Measurements from ENCODE around the gene NKX6-2.
A peak's percentile ranks its signal among the peaks of the same experiment; 100 is the strongest.
"Not testable (repeated sequence)": the region's sequence is repeated elsewhere in the genome, so short reads cannot be mapped to it uniquely, and the experiment has no call there.

NKX6-2 gene

DNA sequence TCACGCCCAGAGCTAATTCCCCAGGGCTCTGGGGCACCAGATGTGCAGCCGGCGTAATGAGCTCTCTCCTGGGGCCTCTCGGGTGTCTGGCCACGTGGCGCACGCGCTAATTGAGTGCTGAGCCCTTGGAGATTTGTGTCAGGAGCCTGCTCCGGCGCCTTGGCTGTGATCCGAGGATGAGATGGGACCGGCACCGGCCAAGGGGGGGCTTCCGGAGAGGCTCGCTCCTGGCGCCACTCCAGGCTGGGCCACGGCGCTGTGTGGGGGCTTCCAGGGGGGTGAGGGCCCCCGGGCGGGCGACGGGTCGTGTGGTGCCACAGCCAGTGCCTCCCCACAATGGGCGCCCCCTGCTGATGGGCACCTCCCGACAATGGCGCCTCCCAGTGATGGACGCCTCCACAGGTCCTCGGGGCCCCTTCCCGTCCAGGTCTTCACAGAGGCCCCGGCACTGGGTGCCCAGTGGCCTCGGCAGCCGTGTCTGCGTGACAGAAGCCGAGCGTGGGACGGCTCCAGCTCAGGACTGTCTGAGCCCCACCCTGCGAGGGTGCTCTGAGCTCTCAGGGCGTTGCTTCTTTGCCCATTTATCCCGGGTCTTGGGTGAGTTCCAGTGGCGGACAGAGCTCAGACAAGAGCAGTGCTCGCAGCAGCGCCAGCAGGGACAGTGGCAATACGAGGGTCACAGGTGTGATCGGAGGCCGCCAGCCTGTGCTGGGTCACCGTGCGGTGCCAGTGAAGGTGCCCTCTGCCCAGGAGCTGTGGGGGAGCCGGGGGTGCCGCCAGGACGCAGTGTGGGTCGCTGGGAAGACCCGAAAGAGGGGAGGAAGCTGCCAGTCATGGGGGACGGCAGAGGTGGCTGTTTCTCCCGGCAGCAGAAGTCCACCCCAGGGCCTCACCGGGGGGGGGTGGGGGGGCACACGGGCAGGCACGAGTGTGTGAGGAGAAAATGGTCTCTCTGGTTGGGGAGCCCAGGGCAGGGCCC lies 8.2 kb upstream of the NKX6-2 start:
- DNase-seq = peak; percentile 86

DNA sequence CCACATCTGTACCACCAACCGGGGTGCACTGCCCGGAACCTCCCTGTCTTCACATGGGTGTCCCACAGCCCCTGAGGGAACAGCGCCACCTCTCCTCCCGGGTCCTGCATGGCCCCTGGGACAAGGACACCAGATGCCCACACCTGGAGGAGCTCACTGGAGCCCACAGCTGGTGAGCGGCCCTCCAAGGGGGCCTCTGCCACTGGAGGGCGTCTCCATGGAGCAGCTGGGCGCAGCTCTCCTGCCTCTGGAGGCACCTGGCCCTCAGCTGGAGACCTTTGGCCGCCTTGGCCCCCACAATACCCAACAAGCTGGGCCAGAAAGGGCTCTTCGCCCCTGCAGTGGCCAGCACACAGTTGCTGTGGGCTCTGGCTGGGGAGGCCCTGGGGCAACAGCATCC lies 7.3 kb upstream of the NKX6-2 start:
- DNase-seq = no peak

DNA sequence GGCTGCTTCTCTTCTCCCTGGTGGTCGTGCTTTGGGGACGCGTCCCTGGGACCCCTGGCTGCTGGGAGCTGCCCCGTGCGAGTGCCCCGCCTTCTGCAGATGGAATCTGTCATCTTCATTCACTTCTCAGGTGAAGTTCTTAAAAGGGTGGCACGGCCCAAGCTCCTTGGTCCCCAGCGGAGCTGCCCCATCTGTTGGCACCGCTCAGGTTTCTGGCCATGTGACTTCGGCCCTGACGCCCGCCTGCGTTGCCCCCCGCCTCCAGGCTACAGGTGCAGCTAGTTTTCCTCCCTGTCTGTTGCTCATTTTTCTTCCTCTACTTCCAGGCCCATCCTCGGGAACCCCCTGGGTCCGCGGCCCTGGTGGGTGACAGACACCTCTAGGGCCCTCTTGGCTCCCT lies 6.8 kb upstream of the NKX6-2 start:
- DNase-seq = no peak

DNA sequence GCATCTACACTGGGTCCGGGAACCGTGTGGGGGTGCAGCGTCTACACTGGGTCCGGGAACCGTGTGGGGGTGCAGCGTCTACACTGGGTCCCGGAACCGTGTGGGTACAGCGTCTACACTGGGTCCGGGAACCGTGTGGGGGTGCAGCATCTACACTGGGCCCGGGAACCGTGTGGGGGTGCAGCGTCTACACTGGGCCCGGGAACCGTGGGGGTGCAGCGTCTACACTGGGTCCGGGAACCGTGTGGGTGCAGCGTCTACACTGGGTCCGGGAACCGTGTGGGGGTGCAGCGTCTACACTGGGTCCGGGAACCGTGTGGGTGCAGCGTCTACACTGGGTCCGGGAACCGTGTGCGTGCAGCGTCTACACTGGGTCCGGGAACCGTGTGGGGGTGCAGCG lies 6.2 kb upstream of the NKX6-2 start:
- not testable (repeated sequence) for DNase-seq

DNA sequence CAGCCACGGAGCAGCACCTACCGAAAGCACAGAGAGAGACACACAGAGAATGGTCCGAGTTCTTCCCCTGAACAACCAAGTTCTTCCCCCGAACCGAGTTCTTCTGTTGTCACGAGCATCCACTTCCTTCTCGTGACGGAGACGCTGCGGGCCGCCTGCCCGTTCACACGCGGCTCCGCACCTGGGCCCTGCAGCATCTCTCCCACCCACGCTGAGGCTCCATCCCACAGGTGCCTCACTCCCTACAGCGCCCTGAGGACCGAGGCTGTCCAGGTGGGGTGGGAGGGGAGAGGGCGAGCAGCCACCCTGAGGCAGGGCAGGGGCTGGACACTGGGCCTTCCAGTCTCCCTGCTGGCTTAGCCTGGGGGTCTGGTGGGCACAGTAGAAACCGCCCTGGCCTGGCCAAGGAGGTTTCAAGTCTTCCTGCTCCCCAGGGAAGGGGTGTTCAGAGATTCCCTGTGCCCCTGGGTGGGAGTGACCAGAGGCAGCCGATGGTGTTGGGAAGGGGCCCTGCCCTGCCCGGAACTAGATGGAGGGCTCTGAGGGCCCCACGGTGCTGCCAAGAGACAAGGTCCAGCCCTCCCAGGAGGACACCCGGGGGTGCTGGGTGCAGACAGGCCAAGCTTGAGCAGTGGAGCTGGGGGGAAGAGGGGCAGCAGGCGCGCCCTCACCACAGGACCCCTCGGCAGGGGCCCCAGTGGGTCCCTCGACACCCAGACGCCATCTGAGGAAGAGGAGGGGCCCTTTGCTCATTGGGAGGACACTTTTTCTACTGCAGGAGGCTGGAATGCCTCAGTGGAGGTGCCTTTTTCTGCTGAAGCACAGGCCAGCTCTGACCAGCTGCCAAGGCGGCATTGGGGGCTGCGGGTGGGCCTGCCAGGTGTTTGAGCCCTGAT lies 5.2 kb upstream of the NKX6-2 start:
- DNase-seq = no peak

DNA sequence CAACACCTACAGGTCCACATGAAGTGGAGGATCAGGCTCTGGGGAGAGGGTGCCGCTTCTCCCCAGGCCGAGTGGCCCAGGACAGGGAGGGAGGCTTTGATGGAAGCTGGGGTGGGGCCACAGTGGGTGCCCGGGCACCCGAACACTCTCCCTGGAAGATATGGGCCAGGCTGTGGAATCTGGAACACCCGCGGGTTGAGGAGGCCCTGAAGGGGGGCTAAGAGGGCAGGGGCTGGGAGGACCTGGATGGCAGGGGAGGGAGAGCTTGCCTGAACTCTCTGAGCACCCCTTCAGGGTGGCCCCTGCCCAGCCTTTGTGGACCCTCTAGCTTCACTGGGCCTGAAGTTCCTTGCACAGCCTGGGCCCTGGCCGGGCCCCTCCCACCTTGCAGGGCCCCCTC lies 4.5 kb upstream of the NKX6-2 start:
- DNase-seq = no peak

DNA sequence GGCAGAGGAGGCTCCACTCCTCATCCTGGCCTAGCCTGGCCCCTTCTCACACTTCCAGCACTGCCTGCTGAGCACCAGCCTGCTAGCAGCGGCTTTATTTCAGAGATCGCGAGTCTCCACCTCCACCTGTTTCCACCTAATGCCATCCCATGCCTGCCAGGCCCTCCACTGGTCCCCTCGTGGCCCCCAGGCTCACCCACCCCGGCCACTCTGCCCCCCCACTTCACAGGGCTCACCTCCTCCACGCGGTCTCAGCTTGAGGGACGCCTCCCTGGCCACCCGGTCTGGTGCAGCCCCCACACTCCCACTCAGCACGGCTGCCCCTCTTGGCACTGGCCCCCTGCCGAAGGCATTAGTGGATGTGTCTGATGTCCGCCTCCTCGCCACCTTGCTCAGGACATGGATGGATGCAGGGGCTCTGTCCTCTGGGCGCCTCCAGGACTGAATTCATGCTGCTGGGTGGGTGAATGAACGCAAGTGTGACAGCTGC lies 3.8 kb upstream of the NKX6-2 start:
- DNase-seq = no peak

DNA sequence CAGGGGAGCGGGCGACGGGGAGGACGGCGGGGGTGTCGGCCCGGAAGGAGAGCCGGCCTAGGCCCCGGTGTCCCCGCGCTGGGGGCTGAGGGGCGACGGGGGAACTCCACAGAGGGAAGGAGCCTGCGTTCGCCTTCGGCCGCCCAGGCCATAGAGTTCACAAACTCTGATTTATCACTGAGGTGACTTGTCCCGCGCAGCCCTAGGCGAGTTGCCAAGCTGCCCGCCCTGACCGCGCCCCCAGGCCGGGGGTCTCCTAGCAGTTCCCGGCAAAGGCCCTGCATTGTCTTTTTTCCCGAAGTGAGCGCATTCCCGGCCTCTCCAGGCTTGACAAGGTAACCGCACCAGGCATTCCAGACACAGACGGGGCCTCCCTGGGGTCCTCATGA lies 2.9 kb upstream of the NKX6-2 start:
- no peak for DNase-seq

DNA sequence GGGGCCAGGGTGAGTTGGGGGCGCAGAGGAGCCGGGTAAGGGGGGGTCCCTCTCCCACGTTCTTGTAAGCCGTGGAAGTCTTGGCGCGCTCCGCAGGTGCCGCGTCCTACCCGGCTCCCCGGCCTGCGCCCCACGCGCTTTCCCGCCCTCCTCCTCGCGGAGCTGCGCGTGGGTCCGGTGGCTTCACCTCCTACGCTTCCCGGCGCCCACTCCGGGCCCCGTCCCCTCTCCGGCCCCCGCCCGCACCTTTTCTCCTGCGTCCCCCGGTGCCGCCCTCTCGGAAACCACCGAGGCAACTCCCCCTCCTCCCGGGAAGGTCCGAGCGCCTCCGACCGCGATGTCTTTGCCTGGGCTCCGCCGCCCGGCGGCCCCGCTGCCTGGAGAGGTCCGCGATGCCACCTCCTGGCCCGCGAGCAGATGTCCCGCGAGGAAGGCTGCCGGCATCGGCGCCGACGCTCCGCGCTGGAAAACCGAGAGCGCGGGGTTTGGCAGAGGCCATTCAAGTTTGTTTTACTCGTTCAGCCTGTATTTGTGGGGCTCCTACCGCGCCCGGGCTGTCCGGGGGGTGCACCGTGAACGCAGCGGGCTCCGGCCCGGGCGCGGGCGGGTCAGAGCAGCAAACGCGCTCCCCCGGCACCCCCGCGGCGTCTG lies 2.4 kb upstream of the NKX6-2 start:
- no peak for DNase-seq

DNA sequence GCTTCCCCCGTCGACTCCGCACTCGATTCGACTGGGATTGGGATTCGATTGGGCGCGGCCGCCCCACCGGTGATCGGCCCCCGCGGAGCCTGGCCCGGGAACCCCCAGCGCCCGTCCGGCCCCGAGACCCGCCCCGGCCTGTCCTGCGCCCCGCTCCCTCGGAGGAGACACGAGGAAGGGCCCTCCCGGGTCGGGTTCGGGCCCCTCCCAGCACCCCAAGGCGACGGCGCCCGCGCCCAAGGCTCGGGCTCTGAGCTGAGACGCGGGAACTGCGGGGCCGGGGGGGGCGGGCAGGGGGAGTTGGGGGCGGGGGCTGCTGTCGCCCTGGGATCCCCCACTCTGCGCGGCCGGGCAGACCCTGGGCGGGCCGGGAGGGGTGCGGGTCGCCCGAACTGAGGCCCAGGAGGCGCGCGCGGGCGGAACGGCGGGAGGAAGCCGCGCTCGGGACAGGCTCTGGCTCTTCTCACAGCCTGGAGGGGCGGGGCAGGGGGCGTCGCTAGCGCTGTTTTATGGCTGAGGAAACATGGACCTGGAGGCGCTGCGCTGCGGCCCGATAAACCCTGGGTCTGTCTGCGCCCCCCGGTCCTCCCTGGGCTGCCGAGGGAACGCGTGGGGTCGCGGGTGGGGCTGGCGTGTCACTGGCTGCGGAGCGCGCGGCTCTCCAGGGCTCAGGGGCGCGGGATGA lies 1.7 kb upstream of the NKX6-2 start:
- no peak for DNase-seq

DNA sequence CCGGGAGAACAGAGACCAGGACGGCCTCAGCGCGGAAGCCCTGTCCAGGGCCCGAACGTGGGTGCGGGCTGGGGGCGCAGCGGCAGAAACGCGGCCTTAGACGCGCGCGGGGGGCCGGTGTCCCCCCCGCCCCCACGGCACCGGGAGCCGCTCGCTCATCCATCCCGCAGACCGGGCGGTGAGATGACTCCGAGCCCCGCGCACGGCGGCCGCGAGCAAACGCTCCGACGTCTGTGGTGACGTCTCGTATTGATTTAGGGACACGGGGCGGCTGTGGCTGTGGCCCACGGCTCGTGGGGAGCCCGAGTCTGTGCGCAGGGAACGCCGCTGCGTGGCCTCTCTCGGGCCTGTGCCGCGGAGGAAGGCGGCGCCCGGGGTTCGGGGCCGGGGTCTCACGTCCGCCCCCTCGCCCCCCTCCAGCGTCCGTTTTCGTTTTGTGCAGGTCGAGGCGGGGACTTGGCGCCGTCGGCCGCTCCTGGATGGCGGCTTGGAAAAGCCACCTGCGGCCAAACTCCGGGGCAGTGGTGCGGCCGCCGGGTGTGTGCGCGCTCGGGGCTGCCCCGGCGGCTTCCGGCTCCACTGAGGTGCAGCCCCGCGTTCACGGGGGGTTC lies 1.0 kb upstream of the NKX6-2 start:
- DNase-seq = no peak

DNA sequence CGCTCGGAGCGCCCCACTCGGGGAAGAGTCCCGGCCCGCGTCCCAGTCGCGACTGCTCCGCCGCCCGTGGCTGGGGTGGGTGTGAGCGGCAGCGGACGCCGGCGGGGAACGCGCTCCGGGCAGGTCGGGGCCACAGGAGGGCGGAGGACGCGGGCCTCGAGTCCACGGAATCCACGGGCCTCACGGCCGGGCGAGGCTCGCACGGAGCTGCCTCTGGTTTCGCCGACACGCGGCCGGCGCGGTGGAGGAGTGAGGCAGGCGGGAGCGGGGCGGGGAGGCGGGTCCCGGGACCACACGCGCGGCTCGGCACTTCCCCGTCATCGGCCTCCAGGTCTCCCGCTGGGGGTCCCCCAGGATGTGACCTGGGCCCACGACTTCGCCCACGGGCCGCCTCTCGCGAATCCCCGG lies 533 bp upstream of the NKX6-2 start:
- no peak for DNase-seq

DNA sequence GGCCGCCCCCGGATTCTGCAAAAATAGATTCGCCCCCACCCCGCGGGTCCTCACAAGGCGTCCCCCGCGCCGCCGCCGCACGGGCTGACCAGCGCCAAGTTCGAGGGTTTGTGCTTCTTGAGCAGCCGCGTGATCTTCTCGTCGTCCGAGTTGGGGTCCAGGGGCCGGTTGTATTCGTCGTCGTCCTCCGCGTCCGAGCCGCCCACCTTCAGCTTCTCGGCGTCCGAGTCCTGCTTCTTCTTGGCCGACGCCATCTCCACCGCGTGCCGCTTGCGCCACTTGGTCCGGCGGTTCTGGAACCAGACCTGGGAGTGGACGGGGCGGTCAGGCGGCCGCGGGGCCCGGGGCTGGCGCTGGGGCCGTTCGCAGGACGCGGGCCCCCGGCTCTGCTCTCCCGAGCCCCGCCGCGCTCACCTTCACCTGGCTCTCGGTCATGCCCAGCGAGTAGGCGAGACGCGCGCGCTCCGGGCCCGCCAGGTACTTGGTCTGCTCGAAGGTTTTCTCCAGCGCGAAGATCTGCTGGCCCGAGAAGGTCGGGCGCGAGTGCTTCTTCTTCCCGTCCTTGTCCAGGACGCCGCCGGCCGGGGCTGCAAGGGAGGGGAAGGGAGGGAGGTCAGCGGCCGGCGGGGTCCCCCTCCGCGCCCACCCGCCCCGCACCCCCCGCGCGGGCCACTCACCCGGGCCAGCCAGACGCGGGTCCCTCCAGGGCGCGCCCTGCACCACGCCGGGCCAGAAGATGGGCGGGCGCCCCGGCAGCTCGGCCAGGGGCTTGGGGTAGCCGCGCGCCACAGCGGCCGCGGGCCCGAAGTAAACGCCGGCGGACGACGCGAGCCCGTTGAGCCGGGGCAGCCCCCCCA lies 853 bp downstream of the NKX6-2 start:
- DNase-seq = no peak

DNA sequence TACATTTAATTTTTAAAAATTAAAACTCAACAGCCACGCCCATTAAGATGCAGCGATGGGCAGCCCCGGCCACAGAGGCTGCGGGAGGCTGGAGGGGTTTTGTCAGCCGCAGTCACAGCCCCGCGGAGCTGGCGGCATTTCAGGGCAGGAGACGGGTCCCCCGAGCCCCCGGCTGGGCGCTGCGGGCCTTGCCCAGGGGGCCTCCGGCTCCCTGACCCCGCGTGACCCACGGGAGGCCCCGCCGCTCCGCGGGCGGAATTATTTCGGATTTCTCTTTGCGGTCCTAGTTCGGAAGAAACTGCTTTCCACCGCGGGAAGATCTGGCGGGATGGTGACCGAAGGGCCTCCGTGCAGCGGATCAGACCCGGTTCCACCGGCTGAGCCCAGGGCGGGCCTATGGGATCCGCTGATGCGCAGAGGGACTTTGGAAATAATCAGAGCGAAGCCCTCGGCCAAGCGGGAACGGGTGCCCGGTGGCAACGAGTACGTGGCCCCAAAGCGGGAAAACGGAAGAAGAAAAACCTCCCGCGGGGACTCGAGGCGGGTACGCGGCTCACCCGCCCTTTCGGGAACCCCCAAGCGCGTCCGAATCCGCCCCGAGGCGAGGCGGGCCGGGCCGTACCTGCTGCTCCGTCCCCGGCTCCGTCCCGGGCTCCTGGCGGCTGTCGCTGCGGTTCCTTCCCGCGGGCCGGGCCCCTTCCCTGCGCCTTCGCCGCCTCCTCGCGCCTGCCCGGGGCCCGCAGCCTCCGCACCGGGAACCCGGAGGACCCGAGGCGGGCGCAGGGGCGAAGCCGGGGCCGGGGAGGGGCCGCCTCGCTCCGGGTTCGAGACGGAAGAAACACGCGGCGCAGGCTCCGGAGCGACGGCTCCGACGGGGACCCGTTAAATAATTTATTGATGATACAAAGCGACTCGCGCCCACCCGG lies 1.7 kb downstream of the NKX6-2 start:
- DNase-seq = no peak

DNA sequence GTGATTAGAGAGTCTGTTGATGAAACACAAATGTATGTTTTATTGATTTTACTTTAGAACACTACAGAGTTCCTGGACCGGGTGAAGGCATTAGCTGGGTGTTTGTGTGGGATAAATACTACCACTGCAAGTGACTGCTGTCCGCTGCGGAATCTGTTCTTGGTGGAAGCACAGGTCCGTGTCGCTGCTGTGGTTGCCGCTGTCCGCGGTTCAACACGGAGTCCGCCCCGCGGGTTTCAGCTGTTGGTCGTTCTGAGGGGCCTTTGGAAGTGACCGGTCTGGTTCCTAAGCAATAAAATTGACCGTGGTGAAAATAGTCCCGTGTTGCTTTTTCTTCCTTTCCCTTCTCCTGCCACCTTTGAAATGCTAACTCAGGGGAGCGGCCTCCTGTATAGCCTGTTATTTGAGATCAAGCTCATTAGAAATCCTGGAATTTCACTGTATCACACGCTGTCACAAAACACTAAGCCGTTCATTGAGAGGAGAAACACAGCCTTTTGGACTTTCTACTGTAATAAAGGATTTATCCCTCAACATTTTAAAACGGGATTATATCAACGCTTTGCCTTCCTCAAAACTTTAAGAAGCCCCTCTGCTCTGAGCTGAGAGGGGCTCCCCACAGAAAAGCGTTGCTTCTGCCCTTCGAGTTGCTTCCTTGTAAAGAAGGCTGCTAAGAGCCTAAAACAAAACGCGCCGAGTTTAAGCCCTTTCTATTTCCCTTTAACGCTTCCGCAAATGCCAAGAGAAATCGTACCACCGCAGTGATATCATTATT lies 2.6 kb downstream of the NKX6-2 start:
- no peak for DNase-seq

DNA sequence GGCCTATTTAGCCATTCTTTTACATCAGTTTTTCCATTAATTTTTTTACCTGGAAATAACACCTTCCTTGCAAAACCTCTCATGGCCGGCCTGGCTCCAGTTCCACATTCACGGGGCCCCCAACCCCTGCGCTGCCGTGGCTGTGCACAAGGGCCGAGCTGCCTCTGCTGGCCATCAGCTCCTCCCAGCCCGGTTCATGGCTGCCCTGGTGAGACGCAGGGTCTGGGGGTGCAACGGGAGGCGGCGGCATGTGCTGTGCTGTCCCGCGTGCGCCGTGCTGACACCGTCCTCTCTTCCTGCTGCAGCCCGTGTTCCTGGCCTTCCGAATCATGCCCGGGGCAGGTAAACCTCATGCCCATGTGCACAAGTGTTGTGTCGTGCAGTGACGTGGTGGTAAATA lies 4.4 kb downstream of the NKX6-2 start:
- no peak for DNase-seq

DNA sequence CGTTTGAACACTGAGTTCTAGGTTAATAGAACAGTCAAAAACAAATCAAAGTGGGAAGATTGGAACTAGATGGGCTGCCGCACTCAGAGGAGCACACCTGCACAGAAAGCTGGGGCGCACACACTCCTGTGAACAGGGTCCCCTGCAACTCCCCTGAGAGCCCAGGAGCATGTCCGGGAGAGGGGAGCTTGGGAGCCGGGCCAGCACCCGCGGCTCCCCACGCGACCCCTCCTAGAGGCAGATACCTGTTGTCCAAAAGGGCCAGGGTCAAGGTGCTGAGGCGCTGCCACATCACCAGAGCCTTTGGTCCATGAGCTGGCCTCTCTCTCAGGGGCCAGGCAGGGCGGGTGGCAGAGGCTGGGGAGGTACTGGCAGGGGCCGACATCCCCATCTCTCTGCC lies 5.6 kb downstream of the NKX6-2 start:
- DNase-seq = no peak

DNA sequence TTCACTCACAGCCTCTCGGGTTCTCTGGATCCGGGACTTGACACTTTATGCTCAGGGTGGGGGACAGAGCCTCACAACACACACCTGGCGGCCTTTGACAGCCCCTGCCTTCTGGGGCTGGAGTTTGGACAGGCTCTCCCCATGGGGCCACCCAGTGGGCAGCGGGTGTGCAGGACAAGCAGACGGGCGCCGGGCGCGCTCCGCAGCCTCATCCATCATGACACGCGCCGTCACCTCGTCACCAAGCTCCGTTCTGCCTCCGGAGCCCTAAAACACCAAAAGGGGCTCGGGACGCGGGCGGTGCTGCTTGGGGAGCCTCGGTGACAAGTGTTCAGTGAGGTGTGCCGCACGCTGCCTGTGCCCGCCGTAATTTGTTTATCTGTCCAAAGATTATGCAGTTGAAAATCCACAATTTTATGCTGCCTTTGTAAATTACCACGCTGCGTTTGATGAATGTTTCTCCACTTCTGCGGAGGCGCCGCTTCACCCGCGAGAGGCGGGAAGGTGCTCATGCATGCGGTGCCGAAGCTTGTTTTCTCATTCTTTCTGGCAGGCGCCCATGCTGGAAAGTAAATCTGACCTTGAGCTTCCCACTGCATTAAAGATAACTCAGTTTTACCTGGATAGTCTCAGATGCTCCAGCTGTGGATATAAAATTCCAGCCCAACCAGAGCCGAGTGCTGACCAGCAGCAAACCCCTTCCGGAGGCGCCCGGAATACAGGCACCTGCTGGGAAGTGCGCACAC lies 6.2 kb downstream of the NKX6-2 start:
- DNase-seq = no peak

Data from NCI-H1436 treated with DMSO at 0.1 percent for 48 hours (cell line).